ENCODE data around the gene TTBK1. TPM values are rescaled to one million over a fixed set of nuclear protein-coding genes. Genes with fewer than 3 reads are reported as not detected.
"Not testable (repeated sequence)": the region's sequence is repeated elsewhere in the genome, so short reads cannot be mapped to it uniquely, and the experiment has no call there.

The TTBK1 gene
- total RNA-seq, 6 donors from 2014 or later: 0.06 to 0.20 (median 0.11) TPM; not detected in 2

DNA sequence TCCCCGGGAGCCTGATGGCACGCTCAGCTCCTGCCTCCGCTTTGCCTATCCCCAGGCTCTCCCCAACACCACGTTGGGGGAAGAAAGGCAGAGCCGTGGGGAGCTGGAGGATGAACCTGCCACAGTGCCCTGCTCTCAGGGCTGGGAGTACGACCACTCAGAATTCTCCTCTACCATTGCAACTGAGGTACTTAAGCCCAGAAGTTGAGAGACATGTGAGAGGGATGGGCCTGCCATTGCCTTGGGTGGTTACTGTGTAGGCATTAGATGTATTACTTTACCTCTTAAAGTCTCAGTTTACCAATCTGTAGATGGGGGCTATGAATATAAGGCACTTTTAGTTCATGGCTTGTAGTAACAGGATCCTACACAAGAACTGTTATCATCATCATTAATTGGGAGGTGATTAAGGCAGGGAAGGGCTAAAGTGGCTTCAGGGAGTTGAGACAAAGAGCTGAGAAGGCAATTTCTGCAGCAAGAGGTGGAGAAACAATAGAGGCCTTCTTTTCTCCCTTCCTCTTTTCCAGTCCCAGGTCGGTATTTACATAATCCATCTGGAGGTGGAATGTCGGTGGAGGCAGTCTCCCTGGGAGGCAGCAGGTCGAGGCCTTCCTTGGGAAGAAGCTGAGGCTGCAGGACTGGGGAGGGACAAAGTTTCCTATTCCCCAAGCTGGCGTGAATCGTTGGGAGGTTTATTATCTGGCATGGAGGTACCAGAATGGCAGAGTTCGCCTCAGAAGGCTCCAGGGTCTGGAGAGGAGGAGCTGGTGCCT lies 55.5 kb downstream of the TTBK1 start:
- H3K9me3 ChIP-seq: no peaks in the 10 kb centered on the region
- 60 to 68% methylated on average over 6 to 12 of the region's 12 CpGs for WGBS, 2 donors
- ATAC-seq (ENCODE audit: low FRiP score in 2 of 2): no peak
- DNase-seq: no peak
- H3K27me3 ChIP-seq: no peaks in the 10 kb centered on the region
- H3K27ac ChIP-seq: no peak overlapping the region
- H3K36me3 ChIP-seq: no peaks in the 10 kb centered on the region
- no peak overlapping the region for H3K4me3 ChIP-seq
- no peak for TF ChIP-seq POLR2AphosphoS5 (IDR thresholded peaks at IDR 0.05)
- TF ChIP-seq CTCF (IDR thresholded peaks at IDR 0.05): no peak
- no peak for TF ChIP-seq EP300 (IDR thresholded peaks at IDR 0.05)
- TF ChIP-seq POLR2A (IDR thresholded peaks at IDR 0.05): no peak
- no peaks in the 10 kb centered on the region for H3K4me1 ChIP-seq

DNA sequence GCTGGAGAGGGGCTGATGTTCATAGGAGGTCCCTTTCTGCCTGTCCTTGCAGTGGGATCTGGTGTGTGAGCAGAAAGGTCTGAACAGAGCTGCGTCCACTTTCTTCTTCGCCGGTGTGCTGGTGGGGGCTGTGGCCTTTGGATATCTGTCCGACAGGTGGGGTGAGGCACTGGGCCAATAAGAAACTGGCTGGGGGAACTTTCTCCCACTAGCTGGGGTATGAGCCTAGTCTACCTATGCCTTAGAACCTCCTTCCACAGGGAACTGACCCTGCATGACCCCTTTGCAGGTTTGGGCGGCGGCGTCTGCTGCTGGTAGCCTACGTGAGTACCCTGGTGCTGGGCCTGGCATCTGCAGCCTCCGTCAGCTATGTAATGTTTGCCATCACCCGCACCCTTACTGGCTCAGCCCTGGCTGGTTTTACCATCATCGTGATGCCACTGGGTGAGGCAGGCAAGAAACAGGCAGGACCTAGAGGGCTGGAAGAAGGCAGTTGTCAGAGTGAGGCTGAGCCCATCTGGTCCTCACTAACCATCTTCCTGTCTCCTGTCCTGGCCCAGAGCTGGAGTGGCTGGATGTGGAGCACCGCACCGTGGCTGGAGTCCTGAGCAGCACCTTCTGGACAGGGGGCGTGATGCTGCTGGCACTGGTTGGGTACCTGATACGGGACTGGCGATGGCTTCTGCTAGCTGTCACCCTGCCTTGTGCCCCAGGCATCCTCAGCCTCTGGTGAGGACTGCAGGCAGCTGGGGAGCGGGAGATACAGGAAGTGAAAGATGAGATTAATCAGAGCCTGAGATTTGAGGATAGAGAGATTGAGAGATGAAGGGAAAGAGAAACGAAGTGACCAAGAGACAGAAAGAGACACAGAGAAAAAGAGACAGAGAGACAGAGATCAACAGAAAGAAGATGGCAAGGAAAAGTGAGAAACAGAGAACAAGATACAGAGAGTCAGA lies 56.3 kb downstream of the TTBK1 start:
- TF ChIP-seq POLR2A (IDR thresholded peaks at IDR 0.05): no peak
- no peak for TF ChIP-seq CTCF (IDR thresholded peaks at IDR 0.05)
- TF ChIP-seq POLR2AphosphoS5 (IDR thresholded peaks at IDR 0.05): no peak
- no peak for TF ChIP-seq EP300 (IDR thresholded peaks at IDR 0.05)
- WGBS, 2 donors: 76 to 79% methylated on average over 16 to 18 of the region's 18 CpGs
- ATAC-seq (ENCODE audit: low FRiP score in 2 of 2): no peak
- no peak for DNase-seq
- no peaks in the 10 kb centered on the region for H3K4me1 ChIP-seq
- H3K27ac ChIP-seq: no peak overlapping the region
- H3K36me3 ChIP-seq: no peaks in the 10 kb centered on the region
- no peaks in the 10 kb centered on the region for H3K9me3 ChIP-seq
- no peak overlapping the region for H3K4me3 ChIP-seq
- no peaks in the 10 kb centered on the region for H3K27me3 ChIP-seq

GRCh38 chr6:43301081-43301870 lies 58.0 kb downstream of the TTBK1 start:
- no peaks in the 10 kb centered on the region for H3K27me3 ChIP-seq
- H3K36me3 ChIP-seq: no peaks in the 10 kb centered on the region
- H3K4me3 ChIP-seq: no peak overlapping the region
- DNase-seq (no peak), ATAC-seq (ENCODE audit: low FRiP score in 2 of 2) (no peak)
- WGBS, 2 donors: 88 to 90% methylated on average over 11 to 15 of the region's 15 CpGs
- H3K27ac ChIP-seq: no peak overlapping the region
- TF ChIP-seq POLR2AphosphoS5 (IDR thresholded peaks at IDR 0.05) (no peak), POLR2A (IDR thresholded peaks at IDR 0.05) (no peak), EP300 (IDR thresholded peaks at IDR 0.05) (no peak), CTCF (IDR thresholded peaks at IDR 0.05) (no peak)
- H3K4me1 ChIP-seq: no peaks in the 10 kb centered on the region
- no peaks in the 10 kb centered on the region for H3K9me3 ChIP-seq

DNA sequence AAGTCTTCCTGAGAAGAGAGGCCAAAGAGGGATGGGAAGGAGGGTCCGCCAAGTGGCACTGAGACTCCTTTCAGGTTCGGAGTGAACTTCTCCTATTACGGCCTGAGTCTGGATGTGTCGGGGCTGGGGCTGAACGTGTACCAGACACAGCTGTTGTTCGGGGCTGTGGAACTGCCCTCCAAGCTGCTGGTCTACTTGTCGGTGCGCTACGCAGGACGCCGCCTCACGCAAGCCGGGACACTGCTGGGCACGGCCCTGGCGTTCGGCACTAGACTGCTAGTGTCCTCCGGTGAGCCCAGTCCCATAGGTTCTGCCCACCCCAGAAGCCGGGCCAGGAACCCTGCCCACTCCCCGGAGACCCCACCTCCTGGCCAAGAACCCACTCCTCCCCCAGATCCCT lies 58.8 kb downstream of the TTBK1 start:
- WGBS, 2 donors: 83 to 89% methylated on average over 19 of the region's 19 CpGs
- Histone ChIP-seq H3K9me3 (no peaks in the 10 kb centered on the region), H3K36me3 (no peaks in the 10 kb centered on the region), H3K27me3 (no peaks in the 10 kb centered on the region), H3K4me1 (no peaks in the 10 kb centered on the region), H3K27ac (no peak overlapping the region), H3K4me3 (no peak overlapping the region)
- no peak for TF ChIP-seq CTCF (IDR thresholded peaks at IDR 0.05)
- TF ChIP-seq EP300 (IDR thresholded peaks at IDR 0.05): no peak
- TF ChIP-seq POLR2A (IDR thresholded peaks at IDR 0.05): no peak
- no peak for TF ChIP-seq POLR2AphosphoS5 (IDR thresholded peaks at IDR 0.05)
- ATAC-seq (ENCODE audit: low FRiP score in 2 of 2) (no peak), DNase-seq (no peak)

GRCh38 chr6:43303006-43303405 lies 59.7 kb downstream of the TTBK1 start:
- DNase-seq; H3K27ac ChIP-seq; H3K4me3 ChIP-seq; H3K36me3 ChIP-seq; H3K9me3 ChIP-seq; ATAC-seq (ENCODE audit: low FRiP score in 2 of 2); H3K27me3 ChIP-seq; H3K4me1 ChIP-seq: not testable (repeated sequence)
- 85 to 88% methylated on average over 8 to 11 of the region's 11 CpGs for WGBS, 2 donors

All from upper lobe of left lung (tissue), 6 donors.